HG02571 (cell line): ENCODE results near the gene CDIP1.
"Not testable (repeated sequence)": the region's sequence is repeated elsewhere in the genome, so short reads cannot be mapped to it uniquely, and the experiment has no call there.

Experiments used
- ATAC-seq: cut with Tn5 transposase; IDR thresholded peaks from one replicate; pipeline ENCODE4 v1.9.1; 2021; ENCODE audit warnings: mild to moderate bottlenecking, moderate library complexity; ENCODE audit not compliant: unreplicated experiment

Gene CDIP1

DNA sequence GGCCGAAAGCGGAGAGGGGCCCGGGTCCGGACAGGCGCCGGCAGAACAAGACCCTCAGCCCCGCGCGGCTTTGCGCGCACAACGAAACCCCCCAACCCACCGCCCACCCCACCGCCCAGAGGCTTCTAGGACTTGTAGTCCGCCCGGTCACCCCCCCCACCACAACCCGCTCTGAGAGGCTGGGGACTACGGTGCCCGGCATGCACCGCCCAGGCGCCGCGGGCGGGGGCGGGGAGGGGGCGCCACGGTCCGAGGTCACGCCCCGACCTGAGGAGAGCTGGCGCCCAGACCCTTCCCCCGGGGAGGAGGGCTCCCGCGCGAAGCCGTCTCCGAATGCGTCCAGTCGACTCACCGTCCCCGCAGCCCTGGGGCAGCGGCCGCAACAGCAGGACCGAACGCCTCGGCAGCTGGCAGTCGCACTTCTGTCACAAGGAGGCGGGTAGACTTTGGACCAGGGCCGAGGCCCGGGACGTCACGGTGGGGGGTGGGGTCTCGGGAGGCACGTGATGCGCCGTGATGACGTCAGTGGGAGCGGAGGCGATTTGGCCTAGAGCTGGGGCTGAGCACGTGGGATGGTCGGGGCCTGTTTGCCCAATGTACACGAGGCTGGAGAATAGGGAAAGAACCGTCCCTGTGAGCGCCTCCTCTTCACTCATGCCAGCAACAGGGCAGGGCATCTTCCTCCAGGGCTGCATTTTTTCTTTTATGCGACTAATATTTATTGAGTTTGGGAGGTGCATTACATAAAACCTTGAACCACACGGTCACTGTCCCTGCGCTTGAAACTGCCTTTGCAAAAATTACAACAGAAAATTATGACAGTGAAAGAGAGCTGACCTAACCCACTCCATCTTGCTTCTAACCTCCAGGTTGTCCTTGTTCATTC is at the start of gene CDIP1:
Gene CDIP1, minus strand, starts transcription at position 424 of the 886 bp plus-strand sequence. CDS start 24,643 bp downstream, outside the sequence.
- peak; percentile 70 for ATAC-seq

- ATAC-seq = no peak
Measured at GRCh38 chr16:4586291-4586690, 47.7 kb upstream of the CDIP1 start.

- ATAC-seq = no peak
Measured at GRCh38 chr16:4583906-4584305, 45.3 kb upstream of the CDIP1 start.

DNA sequence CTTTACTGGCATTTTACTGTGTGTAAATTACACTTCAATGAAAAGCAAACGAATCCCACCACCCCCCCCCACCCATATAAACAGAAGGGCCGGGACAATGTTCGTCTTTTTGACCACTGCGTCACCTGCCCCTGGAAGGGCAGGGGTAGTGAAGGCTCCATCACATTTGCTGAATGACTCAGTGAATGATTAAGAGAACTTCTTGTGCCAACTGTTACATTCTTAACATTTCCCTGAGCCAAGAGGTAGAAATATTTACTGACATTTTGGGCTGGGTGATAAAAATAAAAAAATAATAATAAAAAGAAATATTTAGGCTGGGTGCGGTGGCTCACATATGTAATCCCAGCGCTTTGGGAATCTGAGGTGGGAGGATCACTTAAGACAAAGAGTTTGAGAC is 41.7 kb upstream of the CDIP1 start:
- ATAC-seq = no peak

GRCh38 chr16:4578961-4579530 is 40.5 kb upstream of the CDIP1 start:
- ATAC-seq = no peak

- ATAC-seq = no peak
Measured at GRCh38 chr16:4576008-4576407, 37.4 kb upstream of the CDIP1 start.

- ATAC-seq = no peak
Measured at GRCh38 chr16:4574919-4575705, 36.5 kb upstream of the CDIP1 start.

GRCh38 chr16:4573926-4574325 is 35.4 kb upstream of the CDIP1 start:
- not testable (repeated sequence) for ATAC-seq

DNA sequence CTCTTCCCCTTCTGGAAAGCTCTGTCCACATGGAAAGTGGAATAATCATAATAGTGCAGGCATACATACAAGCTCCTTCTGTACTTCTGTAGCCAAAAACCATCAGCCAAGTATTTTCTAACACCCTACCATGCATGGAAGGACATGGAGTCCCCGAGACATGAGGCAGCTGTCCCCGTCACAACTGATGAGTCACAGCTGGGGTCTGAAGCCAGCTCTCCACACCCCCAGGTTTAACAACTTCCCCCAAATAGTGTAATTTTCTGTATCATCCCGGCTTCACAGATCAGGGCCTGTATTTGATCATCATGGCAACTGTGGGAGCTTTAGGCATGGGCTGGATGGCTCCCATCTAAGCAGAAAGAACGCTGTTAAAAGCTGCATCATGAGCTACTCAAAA is 34.1 kb upstream of the CDIP1 start:
- no peak for ATAC-seq

GRCh38 chr16:4570688-4571321 is 32.2 kb upstream of the CDIP1 start:
- no peak for ATAC-seq

DNA sequence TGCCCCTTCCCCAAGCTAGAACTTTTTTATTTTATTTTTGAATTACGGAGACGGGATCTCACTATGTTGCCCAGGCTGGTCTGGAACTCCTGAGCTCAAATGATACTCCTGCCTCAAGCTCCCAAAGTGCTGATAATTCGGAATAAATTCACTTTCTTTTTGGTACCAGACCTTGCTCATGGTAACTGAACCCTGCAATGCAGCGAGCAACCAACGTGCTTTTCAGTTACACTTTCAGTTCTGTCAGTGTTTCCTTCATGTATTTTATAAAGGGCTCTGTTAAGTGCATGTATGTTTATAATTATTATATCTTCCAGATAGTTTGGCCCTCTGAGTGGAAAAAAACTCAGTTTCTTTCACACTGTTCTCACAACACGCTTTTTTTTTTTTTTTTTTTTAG is 31.5 kb upstream of the CDIP1 start:
- no peak for ATAC-seq

GRCh38 chr16:4566144-4566543 is 27.6 kb upstream of the CDIP1 start:
- ATAC-seq = no peak

DNA sequence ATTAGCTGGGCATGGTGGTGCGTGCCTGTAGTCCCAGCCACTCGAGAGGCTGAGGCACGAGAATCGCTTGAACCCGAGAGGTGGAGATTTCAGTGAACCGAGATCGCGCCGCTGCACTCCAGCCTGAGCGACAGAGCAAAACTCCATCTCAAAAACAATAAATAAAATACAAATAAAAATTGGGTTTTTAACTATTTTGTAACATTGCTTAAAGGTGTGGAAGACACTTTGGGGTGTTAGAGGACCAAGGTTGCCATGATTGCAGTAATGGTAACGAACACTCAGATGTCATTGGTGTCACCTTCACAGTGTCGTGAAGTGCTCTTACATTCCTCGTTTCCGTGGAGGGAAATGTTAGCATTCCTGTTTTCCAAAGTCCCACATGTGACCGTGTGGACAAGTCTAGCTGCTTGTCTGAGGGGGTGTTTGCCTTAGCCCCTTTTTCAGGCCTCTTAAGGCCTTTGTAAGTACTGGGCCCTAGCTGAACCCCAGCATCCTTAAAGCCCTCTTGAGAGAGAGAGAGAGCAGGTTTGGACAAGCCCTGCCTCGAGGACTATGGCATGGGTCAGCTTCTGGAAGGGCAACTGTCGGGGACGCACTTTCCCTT is 26.2 kb upstream of the CDIP1 start:
- ATAC-seq = no peak

DNA sequence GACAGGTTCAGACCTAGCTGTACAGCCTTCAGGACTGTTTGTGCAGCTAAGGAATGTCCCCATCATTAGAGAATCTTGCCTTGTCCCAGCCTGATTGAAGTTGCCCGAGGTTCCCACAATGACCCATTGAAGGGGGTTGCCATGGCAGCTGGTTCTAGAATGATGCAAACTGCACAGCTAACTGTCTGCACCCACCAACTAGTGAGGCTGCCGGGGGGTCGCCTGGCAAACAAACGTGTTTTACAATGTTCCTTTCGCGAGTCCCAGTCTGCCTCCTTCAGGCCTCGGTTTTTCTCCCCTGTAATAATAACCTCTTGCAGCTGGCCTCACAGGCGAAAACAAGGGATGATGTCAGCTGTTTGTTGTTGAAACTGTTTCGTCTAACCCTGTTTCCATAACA is 23.0 kb upstream of the CDIP1 start:
- no peak for ATAC-seq

GRCh38 chr16:4557973-4558372 is 19.4 kb upstream of the CDIP1 start:
- no peak for ATAC-seq

- no peak for ATAC-seq
Measured at GRCh38 chr16:4556580-4556979, 18.0 kb upstream of the CDIP1 start.

- no peak for ATAC-seq
Measured at GRCh38 chr16:4556112-4556511, 17.5 kb upstream of the CDIP1 start, which contains the start of gene C16orf96. Gene C16orf96 (plus strand): TSS chr16:4556340. CDS start chr16:4556490, 150 bp downstream.

GRCh38 chr16:4552541-4552940 is 14.0 kb upstream of the CDIP1 start:
- no peak for ATAC-seq

DNA sequence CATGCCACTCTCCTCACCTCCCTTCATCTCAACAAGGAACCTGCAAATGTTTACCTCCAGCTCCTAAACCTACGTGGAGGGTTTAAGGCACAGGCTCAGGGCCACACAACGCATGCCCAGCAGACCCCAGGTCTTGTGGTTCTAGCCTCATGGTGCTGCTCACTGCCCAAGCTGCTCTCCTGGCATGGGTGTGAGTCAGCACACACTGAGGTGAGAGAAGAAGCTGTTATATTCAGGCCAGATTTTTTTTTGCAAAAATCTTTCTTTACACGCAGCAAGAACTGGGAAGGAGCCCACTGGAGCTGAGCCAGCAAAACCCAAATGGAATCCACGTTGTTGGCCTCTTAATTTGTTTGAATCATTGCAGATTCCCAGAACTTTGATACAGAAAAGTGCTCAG is 12.0 kb upstream of the CDIP1 start:
- ATAC-seq = no peak

GRCh38 chr16:4548124-4548523 is 9.6 kb upstream of the CDIP1 start:
- ATAC-seq = no peak

DNA sequence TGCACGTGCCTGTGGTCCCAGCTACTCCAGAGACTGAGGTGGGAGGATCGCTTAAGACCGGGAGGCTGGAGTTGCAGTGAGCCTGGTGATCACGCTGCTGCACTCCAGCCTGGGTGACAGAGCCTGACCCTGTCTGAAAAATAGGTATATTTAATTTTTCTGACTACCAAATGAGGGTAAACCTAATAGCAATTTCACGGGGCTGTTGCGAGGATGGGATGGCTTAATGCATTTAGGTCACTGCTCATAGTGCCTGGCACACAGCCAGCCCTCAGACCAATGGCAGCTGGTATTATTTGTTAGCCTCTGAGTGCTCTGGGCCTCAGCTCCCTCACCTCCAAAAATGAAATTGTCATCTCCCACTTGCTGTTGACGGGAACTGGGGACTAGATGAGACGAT is 5.9 kb upstream of the CDIP1 start:
- no peak for ATAC-seq
